ENCODE measurements around the gene TAF12.

The TAF12 gene

GRCh38 chr1:28632560-28632959 lies 10.3 kb downstream of the TAF12 start:
- no peak for TF ChIP-seq CTCF (conservative IDR thresholded peaks at IDR 0.05)
- H3K27ac ChIP-seq: no peak overlapping the region

- H3K27ac ChIP-seq: no peak overlapping the region
- no peak for TF ChIP-seq CTCF (conservative IDR thresholded peaks at IDR 0.05)
These were observed 11.2 kb downstream of the TAF12 start for GRCh38 chr1:28631713-28632112.

GRCh38 chr1:28613175-28613574 lies 29.7 kb downstream of the TAF12 start:
- TF ChIP-seq CTCF (conservative IDR thresholded peaks at IDR 0.05): no peak

GRCh38 chr1:28606771-28607170 lies 36.1 kb downstream of the TAF12 start:
- TF ChIP-seq CTCF (conservative IDR thresholded peaks at IDR 0.05): no peak
- no peak overlapping the region for H3K27ac ChIP-seq

More at GRCh38 chr1:28613175-28613574, 29.7 kb downstream of the TAF12 start:
- H3K27ac ChIP-seq: no peak overlapping the region

GRCh38 chr1:28604962-28605361 lies 37.9 kb downstream of the TAF12 start:
- H3K27ac ChIP-seq: no peak overlapping the region
- no peak for TF ChIP-seq CTCF (conservative IDR thresholded peaks at IDR 0.05)

GRCh38 chr1:28604411-28604810 lies 38.5 kb downstream of the TAF12 start:
- H3K27ac ChIP-seq: no peak overlapping the region
- no peak for TF ChIP-seq CTCF (conservative IDR thresholded peaks at IDR 0.05)

GRCh38 chr1:28602536-28603439 lies 40.1 kb downstream of the TAF12 start:
- TF ChIP-seq CTCF (conservative IDR thresholded peaks at IDR 0.05): peak; percentile 78
- no peak overlapping the region for H3K27ac ChIP-seq
